GM23338 (cell line): Measurements from ENCODE around the gene RCBTB2. TPM values are rescaled to one million over a fixed set of nuclear protein-coding genes. Genes with fewer than 3 reads are reported as not detected.

Experiments
- ATAC-seq: fragments of 200-7000 bp; cut with Tn5 transposase; 3 replicates; pipeline ENCODE4 v1.9.1; 2020
- DNase-seq: peaks from one replicate; pipeline ENCODE4 v3.0.0-alpha.2; 2015; ENCODE audit warnings: low spot score
- H2AFZ ChIP-seq: fragments of 200-600 bp; sonication (generic); 2 replicates; pipeline ENCODE4 v1.8.0; 2016; ENCODE audit warnings: antibody characterized with exemption, mild to moderate bottlenecking, moderate library complexity
- H3F3A ChIP-seq: fragments of 200-600 bp; sonication (generic); replicated peaks from 2 replicates; pipeline ENCODE4 v1.8.0; 2017; ENCODE audit warnings: antibody characterized with exemption, mixed run types, low read depth
- H3K27ac ChIP-seq: fragments of 200-600 bp; sonication (generic); 2 replicates; pipeline ENCODE4 v1.6.1; 2016; ENCODE audit warnings: low read depth
- H3K27me3 ChIP-seq: fragments of 200-600 bp; sonication (generic); 2 replicates; pipeline ENCODE4 v1.8.0; 2016; ENCODE audit warnings: mild to moderate bottlenecking, mixed run types, moderate library complexity; ENCODE audit not compliant: insufficient read depth
- H3K36me3 ChIP-seq: fragments of 200-600 bp; sonication (generic); 2 replicates; pipeline ENCODE4 v1.8.0; 2016; ENCODE audit warnings: mild to moderate bottlenecking; ENCODE audit not compliant: insufficient read depth
- H3K4me1 ChIP-seq: fragments of 200-600 bp; sonication (generic); 2 replicates; pipeline ENCODE4 v1.8.0; 2016; ENCODE audit warnings: mild to moderate bottlenecking, moderate library complexity; ENCODE audit not compliant: insufficient read depth
- H3K4me2 ChIP-seq: fragments of 200-600 bp; sonication (generic); 2 replicates; pipeline ENCODE4 v1.7.1; 2017; ENCODE audit warnings: mixed run types
- H3K4me3 ChIP-seq: fragments of 200-600 bp; sonication (generic); 2 replicates; pipeline ENCODE4 v1.6.1; 2016; ENCODE audit warnings: mixed run types
- H3K79me2 ChIP-seq: fragments of 200-600 bp; sonication (generic); replicated peaks from 2 replicates; pipeline ENCODE4 v1.8.0; 2017; ENCODE audit warnings: mild to moderate bottlenecking; ENCODE audit not compliant: insufficient read depth
- H3K9me2 ChIP-seq: fragments of 200-600 bp; sonication (generic); 2 replicates; pipeline ENCODE4 v1.8.0; 2017; ENCODE audit not compliant: insufficient read depth
- H4K20me1 ChIP-seq: fragments of 200-600 bp; sonication (generic); replicated peaks from 2 replicates; pipeline ENCODE4 v1.8.0; 2017; ENCODE audit warnings: mild to moderate bottlenecking; ENCODE audit not compliant: insufficient read depth
- H3K27ac Mint-ChIP-seq: 2 replicates; pipeline ENCODE4 v1.8.0; 2020; ENCODE audit warnings: inconsistent platforms, mild to moderate bottlenecking, moderate library complexity, mixed read lengths
- H3K27me3 Mint-ChIP-seq: 3 replicates; pipeline ENCODE4 v1.8.0; 2022; ENCODE audit warnings: low read depth, mild to moderate bottlenecking, moderate library complexity, mixed read lengths, inconsistent platforms; ENCODE audit not compliant: insufficient read depth, poor library complexity
- H3K36me3 Mint-ChIP-seq: 3 replicates; pipeline ENCODE4 v1.8.0; 2021; ENCODE audit warnings: low read depth, mild to moderate bottlenecking, inconsistent platforms, moderate library complexity, mixed read lengths
- H3K4me1 Mint-ChIP-seq: 3 replicates; pipeline ENCODE4 v1.8.0; 2020; ENCODE audit warnings: mild to moderate bottlenecking, inconsistent platforms, mixed read lengths
- H3K4me3 Mint-ChIP-seq: 3 replicates; pipeline ENCODE4 v1.8.0; 2021; ENCODE audit warnings: moderate library complexity, mild to moderate bottlenecking, inconsistent platforms, mixed read lengths
- H3K9me3 Mint-ChIP-seq: 3 replicates; pipeline ENCODE4 v1.8.0; 2020; ENCODE audit warnings: moderate library complexity, mild to moderate bottlenecking, inconsistent platforms, mixed read lengths
- CREB1 ChIP-seq: fragments of 250-450 bp; sonication (Bioruptor Pico); IDR thresholded peaks from 2 replicates; pipeline ENCODE4 v1.5.0; 2020; ENCODE audit warnings: low read depth, mild to moderate bottlenecking, moderate library complexity
- ETS1 ChIP-seq: IDR thresholded peaks from 2 replicates; pipeline ENCODE4 v1.6.1; 2016; ENCODE audit warnings: antibody characterized with exemption
- EZH2phosphoT487 ChIP-seq: fragments of 200-600 bp; sonication (generic); IDR thresholded peaks from one replicate; pipeline ENCODE4 v1.8.1; 2018; ENCODE audit warnings: antibody characterized with exemption; ENCODE audit not compliant: unreplicated experiment
- JUNB ChIP-seq: IDR thresholded peaks from one replicate; pipeline ENCODE4 v1.6.1; 2016; ENCODE audit warnings: antibody characterized with exemption; ENCODE audit not compliant: unreplicated experiment
- NANOG ChIP-seq: IDR thresholded peaks from 2 replicates; pipeline ENCODE4 v1.6.1; 2016; ENCODE audit warnings: antibody characterized with exemption, borderline replicate concordance
- POLR2AphosphoS5 ChIP-seq: IDR thresholded peaks from 2 replicates; pipeline ENCODE4 v1.6.1; 2016; ENCODE audit warnings: antibody characterized with exemption, low read depth
- REST ChIP-seq: IDR thresholded peaks from one replicate; pipeline ENCODE4 v1.6.1; 2018; ENCODE audit warnings: antibody characterized with exemption; ENCODE audit not compliant: unreplicated experiment
- ZNF114 ChIP-seq: fragments of 250-450 bp; sonication (Bioruptor Pico); IDR thresholded peaks from 2 replicates; pipeline ENCODE4 v1.5.0; 2020; ENCODE audit warnings: mild to moderate bottlenecking, moderate library complexity
- ZNF331 ChIP-seq: fragments of 250-450 bp; sonication (Bioruptor Pico); IDR thresholded peaks from 2 replicates; pipeline ENCODE4 v1.5.0; 2020; ENCODE audit warnings: low read depth, mild to moderate bottlenecking, moderate library complexity
- polyA plus RNA-seq: library from polyadenylated mRNA; unstranded; fragments of >200 nt; fragmentation: Nextera tagmentation; extraction: Ambion mirVana; gene quantifications from 2 replicates; pipeline ENCODE4 v1.2.1, GENCODE V29; 2016
- total RNA-seq: library from RNA; depleted of rRNA; stranded (reverse); fragments of >200 nt; shearing (Covaris generic); gene quantifications from 2 replicates; pipeline ENCODE4 v1.2.3, GENCODE V29; 2014
- TF ChIP-seq, protein P1 (sequence below): fragments of 250-450 bp; sonication (Bioruptor Pico); IDR thresholded peaks from 2 replicates; pipeline ENCODE4 v1.5.0; 2020; ENCODE audit warnings: mild to moderate bottlenecking, moderate library complexity
- TF ChIP-seq, protein P2 (sequence below), 2 experiments: fragments of 200-600 bp in 1 of 2; sonication (generic) in 1 of 2; conservative IDR thresholded peaks; 2 replicates each; pipeline versions ENCODE4 v1.5.1 to v1.6.1; 2016 to 2017; ENCODE audit warnings: antibody characterized with exemption in 2 of 2, low read depth in 2 of 2, mild to moderate bottlenecking in 2 of 2, moderate library complexity in 1 of 2

RCBTB2 gene
- total and polyA plus RNA-seq, 2 experiments from 2014 or later: 8.1 to 20.8 TPM

DNA sequence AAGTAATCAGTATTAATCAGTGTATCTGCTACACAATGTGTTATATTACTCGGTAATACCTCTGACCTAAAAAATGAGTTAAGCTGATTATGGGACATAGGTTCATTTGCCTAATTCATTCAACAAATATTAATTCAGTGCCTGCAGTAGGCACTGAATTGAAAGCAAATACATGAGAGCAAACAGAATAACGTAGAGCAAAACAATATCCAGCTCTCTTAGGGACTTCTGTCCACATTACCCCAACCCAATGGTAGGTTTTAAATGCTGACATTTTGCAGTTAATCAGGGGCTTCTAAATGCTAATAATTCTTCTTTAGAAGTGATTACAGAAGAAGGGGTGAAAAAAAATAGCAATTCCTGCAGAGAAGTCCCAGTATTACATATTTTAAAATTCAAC is 4.9 kb downstream of the RCBTB2 start (continued):
- TF ChIP-seq, protein P1, sequence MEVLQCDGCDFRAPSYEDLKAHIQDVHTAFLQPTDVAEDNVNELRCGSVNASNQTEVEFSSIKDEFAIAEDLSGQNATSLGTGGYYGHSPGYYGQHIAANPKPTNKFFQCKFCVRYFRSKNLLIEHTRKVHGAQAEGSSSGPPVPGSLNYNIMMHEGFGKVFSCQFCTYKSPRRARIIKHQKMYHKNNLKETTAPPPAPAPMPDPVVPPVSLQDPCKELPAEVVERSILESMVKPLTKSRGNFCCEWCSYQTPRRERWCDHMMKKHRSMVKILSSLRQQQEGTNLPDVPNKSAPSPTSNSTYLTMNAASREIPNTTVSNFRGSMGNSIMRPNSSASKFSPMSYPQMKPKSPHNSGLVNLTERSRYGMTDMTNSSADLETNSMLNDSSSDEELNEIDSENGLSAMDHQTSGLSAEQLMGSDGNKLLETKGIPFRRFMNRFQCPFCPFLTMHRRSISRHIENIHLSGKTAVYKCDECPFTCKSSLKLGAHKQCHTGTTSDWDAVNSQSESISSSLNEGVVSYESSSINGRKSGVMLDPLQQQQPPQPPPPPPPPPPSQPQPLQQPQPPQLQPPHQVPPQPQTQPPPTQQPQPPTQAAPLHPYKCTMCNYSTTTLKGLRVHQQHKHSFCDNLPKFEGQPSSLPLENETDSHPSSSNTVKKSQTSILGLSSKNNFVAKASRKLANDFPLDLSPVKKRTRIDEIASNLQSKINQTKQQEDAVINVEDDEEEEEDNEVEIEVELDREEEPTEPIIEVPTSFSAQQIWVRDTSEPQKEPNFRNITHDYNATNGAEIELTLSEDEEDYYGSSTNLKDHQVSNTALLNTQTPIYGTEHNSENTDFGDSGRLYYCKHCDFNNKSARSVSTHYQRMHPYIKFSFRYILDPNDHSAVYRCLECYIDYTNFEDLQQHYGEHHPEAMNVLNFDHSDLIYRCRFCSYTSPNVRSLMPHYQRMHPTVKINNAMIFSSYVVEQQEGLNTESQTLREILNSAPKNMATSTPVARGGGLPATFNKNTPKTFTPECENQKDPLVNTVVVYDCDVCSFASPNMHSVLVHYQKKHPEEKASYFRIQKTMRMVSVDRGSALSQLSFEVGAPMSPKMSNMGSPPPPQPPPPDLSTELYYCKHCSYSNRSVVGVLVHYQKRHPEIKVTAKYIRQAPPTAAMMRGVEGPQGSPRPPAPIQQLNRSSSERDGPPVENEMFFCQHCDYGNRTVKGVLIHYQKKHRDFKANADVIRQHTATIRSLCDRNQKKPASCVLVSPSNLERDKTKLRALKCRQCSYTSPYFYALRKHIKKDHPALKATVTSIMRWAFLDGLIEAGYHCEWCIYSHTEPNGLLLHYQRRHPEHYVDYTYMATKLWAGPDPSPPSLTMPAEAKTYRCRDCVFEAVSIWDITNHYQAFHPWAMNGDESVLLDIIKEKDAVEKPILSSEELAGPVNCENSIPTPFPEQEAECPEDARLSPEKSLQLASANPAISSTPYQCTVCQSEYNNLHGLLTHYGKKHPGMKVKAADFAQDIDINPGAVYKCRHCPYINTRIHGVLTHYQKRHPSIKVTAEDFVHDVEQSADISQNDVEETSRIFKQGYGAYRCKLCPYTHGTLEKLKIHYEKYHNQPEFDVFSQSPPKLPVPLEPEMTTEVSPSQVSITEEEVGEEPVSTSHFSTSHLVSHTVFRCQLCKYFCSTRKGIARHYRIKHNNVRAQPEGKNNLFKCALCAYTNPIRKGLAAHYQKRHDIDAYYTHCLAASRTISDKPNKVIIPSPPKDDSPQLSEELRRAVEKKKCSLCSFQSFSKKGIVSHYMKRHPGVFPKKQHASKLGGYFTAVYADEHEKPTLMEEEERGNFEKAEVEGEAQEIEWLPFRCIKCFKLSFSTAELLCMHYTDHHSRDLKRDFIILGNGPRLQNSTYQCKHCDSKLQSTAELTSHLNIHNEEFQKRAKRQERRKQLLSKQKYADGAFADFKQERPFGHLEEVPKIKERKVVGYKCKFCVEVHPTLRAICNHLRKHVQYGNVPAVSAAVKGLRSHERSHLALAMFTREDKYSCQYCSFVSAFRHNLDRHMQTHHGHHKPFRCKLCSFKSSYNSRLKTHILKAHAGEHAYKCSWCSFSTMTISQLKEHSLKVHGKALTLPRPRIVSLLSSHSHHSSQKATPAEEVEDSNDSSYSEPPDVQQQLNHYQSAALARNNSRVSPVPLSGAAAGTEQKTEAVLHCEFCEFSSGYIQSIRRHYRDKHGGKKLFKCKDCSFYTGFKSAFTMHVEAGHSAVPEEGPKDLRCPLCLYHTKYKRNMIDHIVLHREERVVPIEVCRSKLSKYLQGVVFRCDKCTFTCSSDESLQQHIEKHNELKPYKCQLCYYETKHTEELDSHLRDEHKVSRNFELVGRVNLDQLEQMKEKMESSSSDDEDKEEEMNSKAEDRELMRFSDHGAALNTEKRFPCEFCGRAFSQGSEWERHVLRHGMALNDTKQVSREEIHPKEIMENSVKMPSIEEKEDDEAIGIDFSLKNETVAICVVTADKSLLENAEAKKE (CRISPR knock-in tag): no peak
- TF ChIP-seq NANOG: no peak
- TF ChIP-seq EZH2phosphoT487: no peak
- no peak for TF ChIP-seq POLR2AphosphoS5

GRCh38 chr13:48526286-48526685 is 6.6 kb downstream of the RCBTB2 start:
- no peaks in the 10 kb centered on the region for H3K36me3 Mint-ChIP-seq
- peaks cover 1% of the 10 kb centered on the region for H3K4me1 Mint-ChIP-seq
- no peak for ATAC-seq

More at GRCh38 chr13:48526286-48526685, 6.6 kb downstream of the RCBTB2 start:
- H3K27me3 ChIP-seq: no peaks in the 10 kb centered on the region
- no peak overlapping the region for H2AFZ ChIP-seq
- no peaks in the 10 kb centered on the region for H3F3A ChIP-seq
- no peaks in the 10 kb centered on the region for H3K27me3 Mint-ChIP-seq
- no peak for DNase-seq
- H3K36me3 ChIP-seq: no peaks in the 10 kb centered on the region
- no peak overlapping the region for H3K4me3 ChIP-seq
- no peaks in the 10 kb centered on the region for H4K20me1 ChIP-seq
- no peak for TF ChIP-seq NANOG
- TF ChIP-seq, protein P2, sequence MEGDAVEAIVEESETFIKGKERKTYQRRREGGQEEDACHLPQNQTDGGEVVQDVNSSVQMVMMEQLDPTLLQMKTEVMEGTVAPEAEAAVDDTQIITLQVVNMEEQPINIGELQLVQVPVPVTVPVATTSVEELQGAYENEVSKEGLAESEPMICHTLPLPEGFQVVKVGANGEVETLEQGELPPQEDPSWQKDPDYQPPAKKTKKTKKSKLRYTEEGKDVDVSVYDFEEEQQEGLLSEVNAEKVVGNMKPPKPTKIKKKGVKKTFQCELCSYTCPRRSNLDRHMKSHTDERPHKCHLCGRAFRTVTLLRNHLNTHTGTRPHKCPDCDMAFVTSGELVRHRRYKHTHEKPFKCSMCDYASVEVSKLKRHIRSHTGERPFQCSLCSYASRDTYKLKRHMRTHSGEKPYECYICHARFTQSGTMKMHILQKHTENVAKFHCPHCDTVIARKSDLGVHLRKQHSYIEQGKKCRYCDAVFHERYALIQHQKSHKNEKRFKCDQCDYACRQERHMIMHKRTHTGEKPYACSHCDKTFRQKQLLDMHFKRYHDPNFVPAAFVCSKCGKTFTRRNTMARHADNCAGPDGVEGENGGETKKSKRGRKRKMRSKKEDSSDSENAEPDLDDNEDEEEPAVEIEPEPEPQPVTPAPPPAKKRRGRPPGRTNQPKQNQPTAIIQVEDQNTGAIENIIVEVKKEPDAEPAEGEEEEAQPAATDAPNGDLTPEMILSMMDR (conservative IDR thresholded peaks at IDR 0.05; ENCODE audit: low read depth in 2 of 2): no peak
- no peak for TF ChIP-seq POLR2AphosphoS5
- no peak for TF ChIP-seq CREB1 (CRISPR knock-in tag)
- no peak for TF ChIP-seq ZNF114 (CRISPR knock-in tag)
- TF ChIP-seq JUNB: no peak
- no peak for TF ChIP-seq ETS1
- TF ChIP-seq REST: no peak
- no peak for TF ChIP-seq ZNF331 (CRISPR knock-in tag)
- H3K9me2 ChIP-seq: no peaks in the 10 kb centered on the region
- no peak overlapping the region for H3K4me3 Mint-ChIP-seq
- H3K27ac Mint-ChIP-seq: no peak overlapping the region
- no peaks in the 10 kb centered on the region for H3K4me1 ChIP-seq
- H3K79me2 ChIP-seq: peaks cover 54% of the 10 kb centered on the region
- no peaks in the 10 kb centered on the region for H3K9me3 Mint-ChIP-seq
- no peak overlapping the region for H3K4me2 ChIP-seq
- H3K27ac ChIP-seq: no peak overlapping the region
